ENCODE data around the gene UBA1.

The UBA1 gene

DNA sequence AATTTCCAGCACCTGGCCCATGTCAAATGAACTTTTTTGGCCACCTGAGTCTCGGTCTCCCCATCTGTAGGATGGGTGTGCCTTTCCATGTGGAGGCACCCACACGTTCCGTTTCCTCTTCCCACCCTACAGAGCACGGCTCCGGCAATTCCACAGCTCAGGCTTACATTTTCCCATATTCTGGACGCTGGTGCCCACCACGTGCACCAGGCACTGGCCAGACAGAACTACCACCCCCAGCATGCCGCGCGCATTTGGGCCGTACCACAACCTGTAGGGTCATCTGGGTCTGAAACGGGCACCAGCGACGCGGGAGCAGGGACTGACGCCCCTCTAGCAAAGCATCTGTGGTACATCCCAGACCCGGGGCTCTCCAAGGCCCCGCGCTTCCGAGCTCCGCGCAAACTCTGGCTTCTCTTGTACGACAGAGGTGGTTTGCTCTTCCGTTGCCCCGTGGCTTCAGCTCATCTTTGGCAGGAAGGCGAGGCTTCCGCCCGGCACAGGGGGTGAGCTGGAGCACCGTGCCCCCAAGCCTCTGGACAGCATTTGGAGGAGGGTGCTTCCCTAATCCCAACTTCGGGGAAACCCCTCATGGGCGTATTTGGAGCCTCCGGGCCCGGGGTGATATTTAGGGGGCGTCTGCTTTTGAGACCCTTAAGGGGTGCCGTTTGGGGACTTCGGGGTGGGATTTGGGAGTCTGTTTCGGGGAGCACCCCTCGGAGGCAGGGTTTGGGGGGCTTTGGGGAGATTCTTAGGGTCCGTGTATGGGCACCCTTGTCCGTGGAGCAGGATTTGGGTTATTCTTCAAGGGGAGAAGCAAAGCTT is 3.0 kb upstream of the UBA1 start:
- peak; percentile 24 to 79 for DNase-seq

DNA sequence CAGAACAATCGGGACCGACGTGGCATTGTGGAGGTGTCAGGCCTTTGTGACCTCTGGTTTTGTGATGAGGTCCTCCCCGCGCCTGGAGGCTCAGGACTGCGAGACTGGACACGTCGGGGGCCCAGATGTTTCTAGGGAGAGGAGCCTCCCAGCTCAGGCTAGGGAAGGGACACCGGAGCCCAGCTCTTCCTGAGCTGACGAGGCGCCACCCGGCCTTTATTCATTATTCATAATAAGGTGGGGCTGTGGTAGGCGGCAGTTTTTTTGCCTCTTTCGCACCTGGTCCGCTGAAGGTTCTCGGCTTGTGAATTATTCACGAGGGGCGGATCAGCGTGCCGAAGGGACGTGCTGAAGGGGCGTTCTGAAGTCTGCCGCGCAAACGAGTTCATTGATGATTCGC is 2.3 kb upstream of the UBA1 start:
- no peak for DNase-seq

DNA sequence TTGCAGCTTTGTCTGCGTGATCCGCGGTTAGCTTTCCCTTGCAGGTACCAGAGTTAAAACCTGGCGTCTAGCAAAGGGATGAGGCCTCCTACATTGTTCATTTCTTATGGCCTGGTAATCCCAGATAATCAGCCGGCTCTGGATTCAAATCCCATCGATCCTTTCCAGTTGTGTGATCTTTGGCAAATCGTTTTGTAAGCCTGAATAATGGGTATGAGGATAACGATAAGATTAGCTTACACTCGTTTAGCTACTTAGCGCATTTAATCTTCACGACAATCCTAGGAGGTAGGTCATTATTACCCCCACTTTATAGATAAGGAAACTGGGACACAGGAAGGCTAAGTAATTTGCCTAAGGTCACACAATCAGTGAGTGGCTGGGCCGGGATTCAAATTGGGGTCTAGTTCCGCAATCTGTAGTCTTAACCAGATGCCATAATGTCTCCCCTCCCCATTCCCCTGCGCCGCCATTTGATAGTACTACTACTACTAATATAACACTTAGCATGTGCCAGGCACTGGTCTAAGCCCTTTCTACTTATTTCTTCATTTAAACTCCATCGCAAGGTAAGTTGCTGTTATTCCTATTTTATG is 1.7 kb upstream of the UBA1 start:
- no peak for DNase-seq

DNA sequence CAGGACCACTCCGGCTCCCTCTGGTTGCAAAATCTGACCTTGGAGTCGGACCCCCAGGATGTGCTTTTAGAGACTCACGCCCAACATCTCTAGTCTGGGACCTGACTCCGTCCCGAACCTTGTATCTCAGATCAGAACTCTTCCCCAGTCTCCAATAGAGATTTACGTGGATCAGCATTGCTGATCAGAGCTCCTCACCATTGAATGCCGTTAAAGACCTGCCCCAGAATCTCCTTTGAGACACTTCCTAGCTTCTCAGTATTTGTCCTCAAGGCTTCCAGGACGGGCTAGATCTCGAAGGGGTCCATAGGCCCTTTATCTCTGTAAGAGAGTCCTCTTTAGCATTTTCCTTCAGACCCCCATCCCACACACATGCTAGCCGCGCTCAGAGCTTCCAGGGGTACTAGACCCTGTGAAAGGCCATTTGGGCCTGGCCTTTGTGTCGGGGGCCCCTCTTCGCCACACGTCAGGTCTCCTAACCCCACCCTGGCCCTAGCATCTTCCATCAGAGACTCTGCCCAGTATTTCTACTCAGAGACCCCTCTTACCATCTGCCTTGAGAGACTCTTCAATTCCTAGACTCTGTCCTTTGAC is 662 bp downstream of the UBA1 start:
- DNase-seq, result no peak

DNA sequence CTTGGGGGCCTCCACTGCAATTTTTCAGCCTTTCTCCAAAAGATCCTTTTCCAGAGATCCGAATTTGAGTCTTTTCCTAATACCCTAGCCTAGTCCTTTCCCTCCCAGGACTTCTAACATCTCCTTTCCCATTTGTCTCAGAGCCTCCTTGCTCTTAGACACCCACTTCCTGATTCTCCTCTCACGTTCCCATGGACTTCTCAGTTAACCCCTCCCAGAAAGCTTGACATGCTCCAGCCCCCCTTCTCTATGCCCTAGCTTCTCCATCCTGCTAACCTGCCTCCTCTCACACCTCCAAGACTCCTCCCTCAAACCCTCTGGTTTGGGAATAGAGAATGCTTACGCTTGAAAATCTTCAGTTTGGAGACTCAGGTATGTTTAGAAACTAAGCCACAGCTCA is 2.5 kb downstream of the UBA1 start:
- no peak for DNase-seq

DNA sequence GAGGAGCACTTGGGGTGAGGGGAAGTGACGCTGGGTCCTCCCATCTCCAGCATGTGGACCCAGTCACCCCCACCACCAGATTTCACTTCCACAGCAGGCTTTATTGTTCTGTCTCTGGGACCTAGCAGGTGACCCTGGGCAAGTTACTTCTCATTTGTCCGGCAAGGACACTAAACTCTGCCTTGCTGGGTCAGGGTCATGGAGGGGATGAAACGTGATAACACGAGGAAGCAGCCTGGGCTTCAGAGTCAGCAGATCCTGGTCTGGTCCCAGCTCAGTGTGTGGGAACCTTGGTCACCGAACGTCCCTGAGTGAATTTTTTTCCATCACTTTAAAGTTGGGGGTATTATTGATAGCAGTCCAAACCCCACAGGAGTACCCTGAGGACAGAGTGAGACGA is 3.9 kb downstream of the UBA1 start:
- no peak for DNase-seq

DNA sequence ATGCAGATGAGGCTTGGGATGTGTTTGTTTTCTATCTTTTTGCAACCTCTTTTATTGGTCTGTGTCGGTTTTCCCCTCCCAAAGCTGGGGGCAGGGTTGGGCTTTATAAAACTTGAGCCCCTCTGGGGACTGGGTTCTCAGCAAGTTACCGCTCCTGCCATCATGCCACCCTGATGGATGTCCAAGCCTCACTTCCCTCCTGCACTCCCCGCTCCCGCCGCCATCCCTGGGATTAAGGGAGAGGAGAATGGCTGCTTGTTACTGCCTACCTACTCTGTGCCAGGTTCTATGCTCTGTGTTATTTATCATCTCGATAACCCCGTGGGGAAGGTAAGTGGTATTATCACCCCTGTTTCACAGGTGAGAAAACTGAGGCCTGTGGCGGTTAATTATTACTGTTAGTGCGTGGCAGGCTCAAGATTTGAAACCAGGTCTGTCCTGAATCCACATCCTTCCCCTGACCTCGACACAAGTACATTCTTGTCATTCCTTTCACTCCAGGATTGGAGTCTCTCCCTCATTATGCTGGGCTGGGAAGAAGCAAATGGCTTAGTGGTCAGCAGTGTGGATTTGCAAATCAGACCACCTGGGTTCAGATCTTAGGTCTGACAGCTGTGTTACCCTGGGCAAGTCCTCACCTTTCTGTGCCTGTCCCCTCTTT is 4.5 kb downstream of the UBA1 start:
- no peak for DNase-seq

DNA sequence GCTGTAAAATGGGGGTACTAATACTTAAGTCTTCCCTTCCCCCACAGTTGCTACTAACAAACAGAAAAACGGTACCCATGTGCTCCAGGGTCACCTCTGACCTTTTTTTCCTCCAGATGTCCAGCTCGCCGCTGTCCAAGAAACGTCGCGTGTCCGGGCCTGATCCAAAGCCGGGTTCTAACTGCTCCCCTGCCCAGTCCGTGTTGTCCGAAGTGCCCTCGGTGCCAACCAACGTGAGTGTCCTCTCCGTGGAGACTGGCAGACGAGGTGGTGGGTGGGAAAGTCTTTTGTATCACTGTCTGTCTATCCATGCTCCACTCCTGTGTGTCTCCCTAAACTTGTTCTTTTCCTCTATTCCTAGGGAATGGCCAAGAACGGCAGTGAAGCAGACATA is 5.1 kb downstream of the UBA1 start:
- DNase-seq, result no peak

DNA sequence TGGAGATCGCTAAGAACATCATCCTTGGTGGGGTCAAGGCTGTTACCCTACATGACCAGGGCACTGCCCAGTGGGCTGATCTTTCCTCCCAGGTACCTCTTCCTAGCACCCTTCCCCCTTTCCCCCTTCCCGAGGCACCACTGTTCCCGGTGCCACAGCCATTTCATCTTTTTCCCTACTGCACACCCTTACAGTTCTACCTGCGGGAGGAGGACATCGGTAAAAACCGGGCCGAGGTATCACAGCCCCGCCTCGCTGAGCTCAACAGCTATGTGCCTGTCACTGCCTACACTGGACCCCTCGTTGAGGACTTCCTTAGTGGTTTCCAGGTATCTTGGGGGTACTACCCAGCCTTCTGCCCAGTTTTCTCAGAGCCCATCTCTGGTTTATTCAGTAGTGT is 5.7 kb downstream of the UBA1 start:
- DNase-seq, result no peak

DNA sequence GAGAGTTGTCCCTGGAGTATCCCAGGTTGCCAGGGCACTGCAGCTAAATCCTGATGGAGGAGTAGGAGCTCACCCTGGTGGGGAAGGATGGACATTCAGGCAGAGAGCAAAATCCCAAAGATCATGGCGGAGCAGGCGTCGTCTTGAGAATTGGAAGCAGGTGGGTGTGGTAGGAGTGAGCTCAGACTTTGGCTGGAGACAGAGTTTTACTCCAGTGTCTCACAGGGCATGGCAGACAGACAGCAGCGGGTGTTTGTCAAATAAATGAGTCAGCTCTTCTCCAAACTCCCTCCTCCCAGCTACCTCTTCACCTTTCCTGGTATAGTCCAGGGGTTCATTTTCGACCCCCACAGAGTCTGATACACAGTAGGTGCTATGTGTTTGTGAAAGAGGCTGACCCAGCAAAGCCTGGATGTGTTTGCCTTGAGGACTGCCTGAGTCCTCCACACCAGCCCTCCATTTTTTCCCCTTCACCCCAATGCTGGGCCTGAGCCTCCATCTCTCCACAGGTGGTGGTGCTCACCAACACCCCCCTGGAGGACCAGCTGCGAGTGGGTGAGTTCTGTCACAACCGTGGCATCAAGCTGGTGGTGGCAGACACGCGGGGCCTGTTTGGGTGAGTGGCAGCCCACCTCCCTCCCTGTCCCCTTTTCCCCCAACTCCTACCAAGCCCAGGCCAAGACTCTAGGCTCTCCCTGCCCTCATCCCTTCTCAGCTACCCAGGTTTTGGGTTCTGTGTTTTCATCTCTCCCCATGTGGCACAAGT is 6.9 kb downstream of the UBA1 start:
- no peak for DNase-seq

DNA sequence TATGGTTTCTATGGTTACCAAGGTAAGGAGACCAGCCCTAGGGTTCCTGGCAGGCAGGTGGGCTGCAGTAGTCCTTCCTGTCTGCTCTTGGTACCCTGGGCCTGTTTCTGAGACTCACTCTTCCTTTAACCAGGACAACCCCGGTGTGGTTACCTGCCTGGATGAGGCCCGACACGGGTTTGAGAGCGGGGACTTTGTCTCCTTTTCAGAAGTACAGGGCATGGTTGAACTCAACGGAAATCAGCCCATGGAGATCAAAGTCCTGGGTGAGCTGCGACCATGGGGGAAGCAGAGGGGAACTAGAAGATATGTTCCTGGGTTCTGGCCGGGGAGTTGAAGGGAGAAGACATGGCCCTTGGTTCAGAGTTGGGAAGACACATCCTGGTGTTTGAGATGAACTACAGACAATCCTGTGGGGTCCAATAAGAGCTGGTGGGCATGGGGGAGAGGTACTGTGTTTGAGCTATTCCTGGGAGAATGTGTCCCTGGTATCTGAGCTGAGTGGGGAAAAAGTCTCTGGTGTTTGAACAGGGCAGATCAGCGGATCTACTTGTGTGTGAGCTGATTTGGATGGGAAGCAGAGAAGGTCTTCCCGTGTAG is 7.8 kb downstream of the UBA1 start:
- no peak for DNase-seq

DNA sequence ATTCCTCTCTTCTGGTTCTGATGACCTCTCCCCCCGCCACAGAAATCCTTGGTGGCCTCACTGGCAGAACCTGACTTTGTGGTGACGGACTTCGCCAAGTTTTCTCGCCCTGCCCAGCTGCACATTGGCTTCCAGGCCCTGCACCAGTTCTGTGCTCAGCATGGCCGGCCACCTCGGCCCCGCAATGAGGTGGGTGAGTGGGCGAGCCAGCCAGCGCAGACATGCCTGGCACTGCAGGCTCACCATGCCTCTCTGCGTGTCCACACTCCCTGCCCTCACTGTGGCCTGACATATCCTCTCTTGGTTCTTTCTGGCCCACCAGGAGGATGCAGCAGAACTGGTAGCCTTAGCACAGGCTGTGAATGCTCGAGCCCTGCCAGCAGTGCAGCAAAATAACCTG is 8.7 kb downstream of the UBA1 start:
- no peak for DNase-seq

DNA sequence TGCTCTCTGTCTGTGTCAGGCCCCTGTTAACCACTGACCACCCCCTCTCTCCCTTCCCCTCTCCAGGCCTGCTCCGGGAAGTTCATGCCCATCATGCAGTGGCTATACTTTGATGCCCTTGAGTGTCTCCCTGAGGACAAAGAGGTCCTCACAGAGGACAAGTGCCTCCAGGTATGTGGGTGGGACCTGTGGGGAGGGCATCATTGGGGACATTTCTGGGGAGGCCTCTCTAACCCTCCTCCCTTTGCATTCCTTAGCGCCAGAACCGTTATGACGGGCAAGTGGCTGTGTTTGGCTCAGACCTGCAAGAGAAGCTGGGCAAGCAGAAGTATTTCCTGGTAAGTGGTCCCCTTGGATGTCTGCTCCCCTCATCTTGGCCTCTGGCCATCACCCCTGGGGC is 9.2 kb downstream of the UBA1 start:
- no peak for DNase-seq

DNA sequence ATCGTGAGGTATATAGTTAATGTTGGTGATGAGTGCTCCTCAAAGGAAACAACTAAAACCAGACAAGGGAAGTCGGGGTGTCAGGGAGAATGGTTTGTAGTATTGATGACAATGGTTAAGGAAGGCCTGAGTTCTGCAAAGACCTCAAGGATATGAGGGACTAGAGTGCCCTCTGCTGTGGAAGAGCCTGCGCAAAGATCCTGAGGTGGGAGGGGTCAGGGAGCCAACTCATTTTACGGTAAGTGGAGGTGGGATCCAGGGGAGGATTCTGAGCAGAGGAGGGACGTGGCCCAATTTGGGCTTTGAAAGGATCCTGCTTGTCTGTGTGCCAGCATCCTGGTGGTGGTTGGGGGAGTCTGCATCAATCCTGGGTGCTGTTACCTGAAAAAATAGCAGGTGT is 11.3 kb downstream of the UBA1 start:
- DNase-seq, result no peak

DNA sequence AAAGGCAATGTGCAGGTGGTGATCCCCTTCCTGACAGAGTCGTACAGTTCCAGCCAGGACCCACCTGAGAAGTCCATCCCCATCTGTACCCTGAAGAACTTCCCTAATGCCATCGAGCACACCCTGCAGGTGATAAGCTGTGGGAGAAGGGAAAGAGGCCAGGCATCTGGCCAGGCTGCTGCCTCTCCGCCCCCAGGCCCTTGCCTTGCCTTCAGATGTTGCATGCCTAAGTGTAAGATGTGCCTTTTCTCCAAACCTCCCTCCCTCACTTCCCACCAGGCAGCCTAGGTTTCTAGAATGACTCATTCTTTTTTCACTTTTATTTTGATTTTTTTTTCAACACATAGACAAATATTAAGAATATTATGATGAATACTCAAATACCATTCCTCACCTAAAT is 12.7 kb downstream of the UBA1 start:
- no peak for DNase-seq

DNA sequence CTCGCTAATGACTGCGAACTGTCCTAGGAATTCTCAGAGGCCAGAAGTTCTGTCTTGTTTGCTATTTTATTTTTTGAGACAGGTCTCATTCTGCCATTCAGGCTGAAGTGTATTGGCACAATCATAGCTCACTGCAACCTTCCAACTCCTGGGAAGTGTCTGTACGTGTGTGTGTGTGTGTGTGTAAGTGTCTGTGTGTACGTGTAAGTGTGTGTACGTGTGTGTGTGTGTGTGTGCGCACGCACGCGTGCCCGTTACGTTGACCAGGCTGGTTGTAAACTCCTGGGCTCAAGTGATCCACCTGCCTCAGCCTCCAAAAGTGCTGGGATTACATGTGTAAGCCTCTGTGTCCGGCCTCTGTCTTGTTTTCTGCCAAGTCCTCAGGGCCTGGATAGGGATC is 14.5 kb downstream of the UBA1 start:
- no peak for DNase-seq

DNA sequence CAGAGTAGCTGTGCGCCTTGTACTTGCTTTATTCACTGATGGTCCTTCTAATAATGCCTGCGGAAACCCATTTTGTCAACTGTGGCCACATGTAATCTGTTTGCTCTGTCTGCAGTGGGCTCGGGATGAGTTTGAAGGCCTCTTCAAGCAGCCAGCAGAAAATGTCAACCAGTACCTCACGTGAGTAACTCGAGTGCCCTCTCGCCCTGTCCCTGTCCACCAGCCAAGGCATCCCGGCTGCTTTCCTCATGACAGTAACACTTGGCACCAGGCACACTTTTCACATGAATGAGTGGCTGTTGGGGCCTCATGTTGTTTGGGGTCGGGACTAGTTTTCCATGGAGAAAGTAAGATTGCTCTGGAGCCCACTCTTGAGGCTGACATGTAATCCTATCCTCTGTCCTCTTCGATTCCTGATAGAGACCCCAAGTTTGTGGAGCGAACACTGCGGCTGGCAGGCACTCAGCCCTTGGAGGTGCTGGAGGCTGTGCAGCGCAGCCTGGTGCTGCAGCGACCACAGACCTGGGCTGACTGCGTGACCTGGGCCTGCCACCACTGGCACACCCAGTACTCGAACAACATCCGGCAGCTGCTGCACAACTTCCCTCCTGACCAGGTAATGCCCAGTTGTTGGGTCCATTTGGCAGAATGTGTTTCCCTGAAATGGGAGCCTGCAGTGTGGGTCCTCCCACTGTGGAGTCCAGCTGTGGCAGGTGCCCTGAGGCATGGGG is 16.0 kb downstream of the UBA1 start:
- DNase-seq, result no peak

DNA sequence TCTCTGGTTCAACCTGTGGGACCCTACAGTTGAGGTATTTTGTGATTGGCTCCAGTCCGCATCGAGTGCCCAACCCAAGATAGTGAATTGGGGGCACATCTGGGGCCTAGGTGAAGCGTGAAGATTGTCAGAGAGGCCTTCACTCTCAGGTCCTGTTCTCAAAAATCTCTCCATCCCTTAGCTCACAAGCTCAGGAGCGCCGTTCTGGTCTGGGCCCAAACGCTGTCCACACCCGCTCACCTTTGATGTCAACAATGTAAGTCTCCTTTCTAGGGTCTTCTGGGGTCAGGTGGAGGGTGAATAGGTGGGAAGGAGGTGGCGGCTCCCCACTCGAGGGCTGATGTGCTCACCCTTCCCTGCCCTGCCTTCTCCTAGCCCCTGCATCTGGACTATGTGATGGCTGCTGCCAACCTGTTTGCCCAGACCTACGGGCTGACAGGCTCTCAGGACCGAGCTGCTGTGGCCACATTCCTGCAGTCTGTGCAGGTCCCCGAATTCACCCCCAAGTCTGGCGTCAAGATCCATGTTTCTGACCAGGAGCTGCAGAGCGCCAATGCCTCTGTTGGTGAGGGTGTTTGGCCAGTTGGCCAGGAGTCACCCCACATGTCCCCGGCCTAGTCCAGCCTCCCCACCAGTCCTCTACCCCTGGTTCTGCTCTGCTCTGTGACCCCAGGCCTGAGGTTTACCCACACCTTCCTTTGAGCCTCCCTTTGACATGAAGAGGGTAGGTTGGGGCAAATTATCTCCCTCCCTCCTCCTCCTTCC is 17.2 kb downstream of the UBA1 start:
- DNase-seq, result no peak

DNA sequence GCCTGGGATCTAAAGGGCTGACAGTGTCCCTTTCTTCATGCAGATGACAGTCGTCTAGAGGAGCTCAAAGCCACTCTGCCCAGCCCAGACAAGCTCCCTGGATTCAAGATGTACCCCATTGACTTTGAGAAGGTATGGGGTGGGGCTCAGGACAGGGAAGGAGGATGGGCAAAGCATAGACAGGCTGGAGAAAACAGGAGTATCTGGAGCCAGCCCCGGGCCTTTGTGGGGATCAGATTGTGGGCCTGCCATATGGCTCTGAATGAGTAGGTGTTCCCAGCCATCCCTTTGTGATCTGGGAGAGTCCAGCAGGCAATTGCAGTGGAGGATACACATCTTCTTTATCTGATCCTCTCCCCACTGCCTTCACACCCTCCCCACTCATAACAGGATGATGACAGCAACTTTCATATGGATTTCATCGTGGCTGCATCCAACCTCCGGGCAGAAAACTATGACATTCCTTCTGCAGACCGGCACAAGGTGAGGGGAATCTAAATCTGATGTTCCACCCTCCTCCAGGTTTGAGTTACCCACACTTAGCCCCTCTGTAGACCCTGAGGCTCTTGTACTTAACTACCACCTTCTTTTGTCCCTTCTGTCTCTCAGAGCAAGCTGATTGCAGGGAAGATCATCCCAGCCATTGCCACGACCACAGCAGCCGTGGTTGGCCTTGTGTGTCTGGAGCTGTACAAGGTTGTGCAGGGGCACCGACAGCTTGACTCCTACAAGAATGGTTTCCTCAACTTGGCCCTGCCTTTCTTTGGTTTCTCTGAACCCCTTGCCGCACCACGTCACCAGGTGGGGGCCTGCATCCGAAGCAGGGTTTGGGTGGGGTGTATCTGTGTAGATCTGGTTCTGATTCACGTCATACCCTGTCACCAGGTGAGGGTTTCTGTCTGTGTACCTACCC is 19.0 kb downstream of the UBA1 start:
- no peak for DNase-seq

DNA sequence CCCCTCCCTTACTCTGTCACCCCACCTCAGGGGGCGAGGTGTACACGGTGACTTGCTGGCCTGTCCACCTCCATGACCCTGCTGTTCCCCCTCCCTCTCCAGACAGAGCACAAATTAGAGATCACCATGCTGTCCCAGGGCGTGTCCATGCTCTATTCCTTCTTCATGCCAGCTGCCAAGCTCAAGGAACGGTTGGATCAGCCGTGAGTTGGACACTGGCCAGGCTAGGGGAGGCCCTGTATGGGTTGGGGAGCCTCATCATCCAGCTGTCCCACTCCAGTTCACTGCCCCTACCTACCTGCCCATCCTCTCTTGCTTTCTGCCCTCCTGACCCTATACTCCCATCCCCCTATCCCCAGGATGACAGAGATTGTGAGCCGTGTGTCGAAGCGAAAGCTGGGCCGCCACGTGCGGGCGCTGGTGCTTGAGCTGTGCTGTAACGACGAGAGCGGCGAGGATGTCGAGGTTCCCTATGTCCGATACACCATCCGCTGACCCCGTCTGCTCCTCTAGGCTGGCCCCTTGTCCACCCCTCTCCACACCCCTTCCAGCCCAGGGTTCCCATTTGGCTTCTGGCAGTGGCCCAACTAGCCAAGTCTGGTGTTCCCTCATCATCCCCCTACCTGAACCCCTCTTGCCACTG is 20.9 kb downstream of the UBA1 start:
- no peak for DNase-seq
